ENCODE measurements around the gene INTS6.
"Not testable (repeated sequence)": the region's sequence is repeated elsewhere in the genome, so short reads cannot be mapped to it uniquely, and the experiment has no call there.

The INTS6 gene

GRCh38 chr13:51455532-51455931, 2.7 kb upstream of the INTS6 start:
- no peak for DNase-seq

- peak; percentile 44 for DNase-seq
Observed at GRCh38 chr13:51453959-51454703, 1.3 kb upstream of the INTS6 start.

- peak; percentile 59 for DNase-seq
Observed at GRCh38 chr13:51453207-51453958, 547 bp upstream of the INTS6 start.

DNA sequence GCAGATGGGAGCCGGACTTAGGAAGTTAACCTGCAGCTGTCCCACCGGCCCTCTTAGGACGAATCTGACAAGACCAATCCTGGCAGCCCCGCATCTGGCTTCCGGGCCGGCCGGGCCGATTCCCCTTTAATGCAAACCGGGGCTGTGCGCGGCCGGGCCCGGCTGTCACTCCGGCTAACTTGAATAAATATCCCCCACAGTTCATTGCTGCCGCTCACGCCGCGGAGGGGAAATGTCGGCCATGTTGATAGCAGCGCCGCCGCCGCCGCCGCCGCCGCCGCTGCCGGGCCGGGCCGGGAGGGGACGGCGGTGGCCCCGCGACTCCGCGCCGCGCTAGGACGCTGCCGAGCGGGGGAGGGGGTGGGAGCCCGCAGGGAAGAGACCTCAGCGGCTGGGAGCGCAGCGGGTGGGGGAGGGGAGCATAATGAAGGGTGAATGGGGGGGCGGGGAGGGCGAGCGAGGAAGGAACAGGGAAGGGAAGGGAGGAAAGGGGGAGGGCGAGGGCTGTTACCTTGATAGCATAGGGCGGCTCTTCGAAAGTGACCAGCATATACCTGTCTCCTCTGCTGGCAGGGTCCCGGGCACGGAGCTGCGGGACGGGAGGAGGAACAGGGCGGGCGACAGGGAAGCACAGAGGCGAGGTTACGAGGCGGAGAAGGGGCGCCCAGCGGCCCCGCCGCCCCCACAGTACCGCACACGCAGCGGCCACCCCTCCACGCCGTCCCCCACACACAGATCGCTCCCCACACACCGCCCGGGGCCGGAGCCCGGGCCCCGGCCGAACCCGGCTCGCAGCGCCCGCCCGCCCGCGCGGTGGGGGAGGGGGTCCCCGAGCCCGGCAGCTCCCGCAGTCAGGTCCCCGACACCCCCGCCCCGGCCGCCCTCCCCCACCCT, 1.1 kb downstream of the INTS6 start:
- peak; percentile 44 for DNase-seq

DNA sequence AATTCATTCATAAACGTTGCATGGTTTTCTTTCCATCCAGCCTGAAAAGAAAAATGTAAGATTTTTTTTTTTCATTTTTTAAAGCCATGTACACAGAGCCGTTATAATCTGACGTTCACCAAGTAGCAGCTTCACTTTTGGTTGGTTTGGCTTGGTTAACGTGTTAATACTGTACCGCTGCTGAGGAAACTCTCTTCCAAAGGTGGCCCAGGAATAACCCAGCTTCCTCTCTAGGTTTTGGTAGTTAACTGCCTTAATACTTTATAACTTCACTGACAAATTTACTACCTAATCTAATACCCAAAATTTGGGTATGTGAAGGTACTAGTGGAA, 1.7 kb downstream of the INTS6 start:
- no peak for DNase-seq

DNA sequence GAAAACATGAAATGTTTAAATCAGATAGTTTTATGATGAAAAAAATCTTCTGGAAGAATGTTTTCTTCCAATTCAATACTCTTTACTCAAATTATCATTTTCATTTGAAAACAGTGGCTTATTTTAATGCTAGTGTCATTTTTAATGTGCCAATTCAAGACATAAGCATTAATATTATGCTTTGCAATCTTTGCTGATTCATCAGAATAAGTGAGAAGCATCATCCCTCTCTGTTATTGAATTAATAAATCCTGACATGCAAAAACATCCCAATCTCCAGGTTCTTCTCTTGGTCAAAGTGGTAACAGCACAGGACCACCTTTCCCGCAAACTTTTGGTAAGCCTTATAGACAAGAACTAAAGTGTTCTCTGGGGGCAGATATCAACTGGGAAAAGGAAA, 3.8 kb downstream of the INTS6 start:
- DNase-seq, result no peak

- no peak for DNase-seq
Observed at GRCh38 chr13:51444922-51445321, 7.9 kb downstream of the INTS6 start.

DNA sequence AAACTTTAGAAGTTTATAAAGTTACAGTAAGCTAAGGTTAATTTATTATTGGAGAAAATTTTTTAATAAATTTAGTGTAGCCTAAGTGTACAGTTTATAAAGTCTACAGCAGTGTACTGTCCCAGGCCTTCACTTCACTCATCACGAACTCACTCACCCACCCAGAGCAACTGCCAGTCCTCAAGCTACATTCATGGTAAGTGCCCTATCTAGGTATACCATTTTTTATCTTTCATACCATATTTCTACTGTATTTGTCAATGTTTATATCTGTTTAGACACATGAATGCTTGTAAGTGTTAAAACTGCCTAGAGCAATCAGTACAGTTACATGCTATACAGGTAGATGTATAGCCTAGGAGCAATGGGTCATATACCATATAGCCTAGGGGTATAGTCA, 12.5 kb downstream of the INTS6 start:
- no peak for DNase-seq

DNA sequence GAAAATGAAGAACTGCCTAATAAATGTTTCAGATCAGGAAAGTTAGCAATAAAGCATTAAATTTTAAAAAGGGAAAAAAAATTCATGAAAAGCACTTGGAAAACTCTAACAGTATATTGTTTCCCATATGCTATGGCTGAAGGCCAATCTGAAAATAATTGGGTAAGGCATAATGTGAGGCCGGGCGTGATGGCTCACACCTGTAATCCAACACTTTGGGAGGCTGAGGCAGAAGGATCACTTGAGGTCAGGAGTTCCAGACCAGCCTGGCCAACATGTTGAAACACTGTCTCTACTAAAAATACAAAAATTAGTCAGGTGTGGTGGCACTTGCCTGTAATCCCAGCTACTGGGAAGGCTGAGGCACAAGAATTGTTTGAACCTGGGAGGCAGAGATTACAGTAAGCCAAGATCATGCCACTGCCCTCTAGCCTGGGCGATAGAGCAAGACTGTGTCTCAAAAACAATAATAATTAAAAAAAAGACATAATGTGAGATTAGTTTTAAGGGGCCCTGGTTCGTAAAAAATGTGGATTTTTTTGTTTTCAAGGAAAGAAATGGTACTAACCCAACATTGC, 15.2 kb downstream of the INTS6 start:
- DNase-seq, result no peak

DNA sequence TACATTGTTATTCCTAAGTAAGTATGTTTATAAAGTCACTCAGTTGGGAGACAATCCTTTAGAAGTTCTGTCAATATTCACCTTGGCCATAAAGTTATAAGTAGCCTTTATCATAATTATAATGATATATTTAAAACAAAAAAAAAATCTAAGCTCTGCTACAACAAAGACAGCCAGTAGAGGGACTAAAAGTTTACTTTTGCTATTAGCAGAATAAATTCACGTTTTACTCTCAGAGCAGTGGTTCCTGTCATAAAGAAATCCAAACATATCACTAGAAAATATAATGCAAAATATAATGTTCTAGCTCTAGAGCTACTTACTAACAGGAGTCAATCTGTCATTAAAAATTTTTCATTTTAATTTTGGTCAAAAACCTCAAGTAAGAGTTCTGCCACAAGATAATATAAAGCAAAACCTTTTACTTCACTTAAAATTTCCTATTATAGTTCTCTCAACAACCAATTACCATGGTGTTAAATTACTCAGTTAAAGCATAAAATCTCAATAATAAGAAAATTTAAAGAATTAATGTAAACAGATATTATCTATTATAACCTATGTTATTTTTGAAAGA, 17.7 kb downstream of the INTS6 start:
- peak; percentile 3 for DNase-seq

DNA sequence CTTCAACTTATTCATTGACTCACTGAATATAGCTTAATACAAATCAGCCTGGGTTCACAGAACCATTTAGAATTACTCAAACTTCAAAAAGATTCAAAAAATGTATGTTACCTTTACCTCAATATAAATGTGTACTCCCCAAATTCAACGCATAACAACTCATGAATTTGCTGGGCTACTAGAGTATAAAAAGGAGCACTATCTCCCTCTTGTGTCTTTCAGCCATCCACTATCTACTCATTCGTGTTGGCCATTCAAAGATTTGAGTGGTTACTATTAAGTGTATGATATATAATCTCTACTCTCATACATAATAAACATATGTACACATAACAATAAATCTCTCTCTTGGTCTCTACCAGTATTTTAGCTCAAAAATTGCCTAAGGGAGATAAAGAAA, 20.3 kb downstream of the INTS6 start:
- DNase-seq, result no peak

DNA sequence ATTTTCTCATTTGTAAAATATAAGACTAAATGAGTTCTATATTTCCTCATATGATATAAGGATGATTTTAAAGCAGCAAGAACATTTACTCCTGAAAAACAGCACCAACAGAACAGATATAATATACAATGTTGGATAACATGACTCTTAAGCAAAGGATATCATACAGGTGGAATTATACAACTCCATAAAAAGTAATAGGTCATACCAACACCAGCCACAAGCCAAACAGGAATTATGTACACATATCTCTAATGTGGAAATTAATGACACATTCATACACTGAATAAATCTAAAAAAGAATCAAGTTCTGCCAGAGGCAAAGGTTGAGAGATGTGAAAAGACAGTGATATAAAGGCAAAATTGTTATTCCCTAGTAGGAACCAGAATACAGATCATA, 25.9 kb downstream of the INTS6 start:
- no peak for DNase-seq

DNA sequence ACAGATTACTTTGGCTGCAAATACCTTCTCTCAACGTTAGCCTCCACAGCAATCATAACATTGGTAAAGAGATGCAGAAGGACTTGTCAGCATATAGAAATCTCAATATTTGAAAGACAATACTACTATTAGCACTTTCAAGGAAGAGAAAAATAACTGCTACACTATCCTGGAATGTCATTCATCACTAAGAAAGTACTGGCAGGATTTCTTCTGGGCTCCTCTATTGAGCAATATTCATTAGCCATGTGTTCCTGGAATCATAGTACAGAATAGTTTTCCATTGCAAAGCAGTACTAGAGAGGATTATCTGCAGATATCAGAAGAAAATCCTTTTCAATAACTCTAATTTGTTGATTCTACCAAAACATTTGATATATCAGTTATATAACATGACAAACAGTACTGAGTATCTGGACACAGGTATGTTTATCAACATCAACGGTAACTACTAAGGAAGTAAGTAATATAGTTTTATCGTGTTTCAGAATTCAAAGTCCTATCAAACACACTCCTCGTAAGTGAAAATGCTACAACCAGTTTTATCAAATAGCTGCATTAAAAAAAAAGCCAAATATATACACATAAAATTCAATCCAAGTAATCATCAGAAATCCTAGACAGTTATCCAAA, 27.3 kb downstream of the INTS6 start:
- no peak for DNase-seq

DNA sequence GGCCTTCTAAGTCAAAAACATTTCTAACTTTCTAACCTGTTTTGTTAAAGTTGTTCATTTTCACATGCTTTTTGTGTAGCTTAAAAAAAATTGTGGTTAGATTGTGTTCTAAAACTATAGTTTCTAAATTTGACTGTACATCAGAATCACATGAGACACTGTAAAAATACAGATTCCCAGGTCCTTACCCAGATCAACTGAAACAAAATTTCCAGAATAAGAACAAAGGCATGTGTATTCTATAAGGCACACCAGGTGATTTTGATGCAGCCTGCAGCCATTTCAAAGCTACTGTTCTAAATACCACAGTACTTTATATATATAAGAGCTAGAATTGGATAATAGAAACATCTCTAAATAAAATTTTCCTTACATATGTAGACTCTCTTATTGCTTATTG, 29.1 kb downstream of the INTS6 start:
- no peak for DNase-seq

DNA sequence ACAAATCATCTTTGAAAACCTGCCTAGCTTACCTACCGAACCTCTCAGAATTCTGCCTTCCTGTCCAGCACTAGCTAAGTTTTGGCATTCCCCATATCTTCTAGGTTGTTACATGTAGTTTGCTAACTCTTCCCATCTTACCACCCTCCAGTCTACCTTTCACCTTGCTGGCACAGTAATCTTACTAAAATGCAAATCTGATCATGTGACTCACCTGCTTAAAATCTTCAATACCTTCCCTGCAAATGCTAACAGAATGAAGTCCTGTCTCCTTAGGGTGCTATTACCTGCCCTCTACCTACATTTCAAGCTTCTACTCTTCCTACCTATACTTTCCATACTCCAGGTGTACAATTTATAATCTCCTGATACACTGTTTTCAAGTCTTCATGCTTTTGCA, 30.4 kb downstream of the INTS6 start:
- no peak for DNase-seq

- no peak for DNase-seq
Observed at GRCh38 chr13:51420681-51421490, 31.9 kb downstream of the INTS6 start.

- DNase-seq, result no peak
Observed at GRCh38 chr13:51419001-51419636, 33.7 kb downstream of the INTS6 start.

GRCh38 chr13:51417716-51418115, 35.1 kb downstream of the INTS6 start:
- DNase-seq, result no peak

DNA sequence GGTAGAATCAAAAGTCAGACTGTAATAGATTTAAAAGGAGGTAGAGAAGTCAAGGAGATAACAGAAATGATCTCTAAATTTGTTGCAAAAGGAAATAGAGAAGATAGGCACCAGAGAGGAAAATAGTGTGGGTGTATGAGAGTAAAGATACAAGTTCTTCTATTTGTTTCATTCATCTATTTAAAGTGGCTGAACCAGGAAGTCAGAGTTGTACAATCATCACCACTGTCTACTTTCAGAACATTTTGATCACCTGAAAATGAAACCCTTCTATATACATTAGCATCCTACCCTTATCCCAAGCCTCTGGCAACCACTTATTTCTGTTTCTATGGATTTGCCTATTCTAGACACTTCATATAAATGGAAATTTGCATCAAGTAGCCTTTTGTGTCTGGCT, 36.7 kb downstream of the INTS6 start:
- DNase-seq, result no peak

- DNase-seq, result not testable (repeated sequence)
Observed at GRCh38 chr13:51415339-51415738, 37.5 kb downstream of the INTS6 start.

DNA sequence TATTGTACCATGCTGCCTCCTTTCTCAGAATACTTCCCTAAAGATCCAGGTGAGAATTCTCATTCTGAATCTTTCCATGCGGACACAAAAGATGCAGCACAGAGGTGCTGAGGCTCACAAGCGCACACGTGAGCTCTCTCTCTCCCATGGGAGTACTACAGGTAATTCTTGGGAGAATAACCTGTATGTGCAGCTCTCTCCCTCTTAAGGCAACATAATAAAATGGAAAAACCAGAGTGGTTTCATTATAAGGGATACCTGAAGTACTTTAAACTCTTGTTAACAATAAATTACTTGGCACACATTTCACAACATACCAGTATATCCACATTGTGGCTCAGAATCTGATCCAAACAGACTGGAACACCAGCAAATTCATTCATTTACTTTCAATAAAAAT, 40.4 kb downstream of the INTS6 start:
- DNase-seq, result no peak

Data from NCI-H1105 treated with DMSO at 0.1 percent for 48 hours (cell line).